Activated CD4-positive, CD25-positive, alpha-beta regulatory T cell treated with anti-CD3 and anti-CD28 coated beads, Interleukin-2, amount 50 U/mL, for 16 hours (primary cell): ENCODE measurements around the gene ATP10B.

Experiments used
- DNase-seq: peaks from one replicate; pipeline ENCODE4 v3.0.0-alpha.2; 2020; ENCODE audit warnings: low read depth, low spot score

The ATP10B gene

GRCh38 chr5:160693831-160694465 is 158.1 kb downstream of the ATP10B start:
- no peak for DNase-seq

GRCh38 chr5:160692271-160692670 is 159.7 kb downstream of the ATP10B start:
- no peak for DNase-seq

- DNase-seq = no peak
Observed at GRCh38 chr5:160685695-160686094, 166.3 kb downstream of the ATP10B start.

GRCh38 chr5:160685219-160685618 is 166.8 kb downstream of the ATP10B start:
- DNase-seq = no peak

GRCh38 chr5:160679567-160680309 is 172.3 kb downstream of the ATP10B start:
- no peak for DNase-seq

GRCh38 chr5:160675988-160676387 is 176.0 kb downstream of the ATP10B start:
- no peak for DNase-seq

- no peak for DNase-seq
Observed at GRCh38 chr5:160674901-160675300, 177.1 kb downstream of the ATP10B start.

GRCh38 chr5:160672521-160672920 is 179.5 kb downstream of the ATP10B start:
- DNase-seq = no peak

GRCh38 chr5:160668356-160668755 is 183.7 kb downstream of the ATP10B start:
- no peak for DNase-seq

- DNase-seq = no peak
Observed at GRCh38 chr5:160667160-160667559, 184.9 kb downstream of the ATP10B start.

GRCh38 chr5:160665460-160665859 is 186.6 kb downstream of the ATP10B start:
- DNase-seq = no peak

- no peak for DNase-seq
Observed at GRCh38 chr5:160660132-160660531, 191.9 kb downstream of the ATP10B start.

- DNase-seq = no peak
Observed at GRCh38 chr5:160657622-160658458, 194.2 kb downstream of the ATP10B start.

- no peak for DNase-seq
Observed at GRCh38 chr5:160657068-160657507, 194.9 kb downstream of the ATP10B start.

GRCh38 chr5:160655717-160656116 is 196.3 kb downstream of the ATP10B start:
- no peak for DNase-seq

- no peak for DNase-seq
Observed at GRCh38 chr5:160651692-160652645, 200.0 kb downstream of the ATP10B start.

GRCh38 chr5:160649304-160649703 is 202.7 kb downstream of the ATP10B start:
- no peak for DNase-seq

GRCh38 chr5:160646033-160646432 is 206.0 kb downstream of the ATP10B start:
- DNase-seq = no peak

GRCh38 chr5:160643616-160644240 is 208.3 kb downstream of the ATP10B start:
- DNase-seq = no peak

- DNase-seq = no peak
Observed at GRCh38 chr5:160641405-160641804, 210.6 kb downstream of the ATP10B start.

- no peak for DNase-seq
Observed at GRCh38 chr5:160640406-160640805, 211.6 kb downstream of the ATP10B start.
